Vagina (tissue), 2 donors: ENCODE data around the gene SERPINA5. TPM values are rescaled to one million over a fixed set of nuclear protein-coding genes. Genes with fewer than 3 reads are reported as not detected.

ENCODE experiments used
- DNase-seq, 2 donors: peaks; one replicate each; pipeline ENCODE4 v3.0.0-alpha.2; 2017; ENCODE audit errors: extremely low spot score in 2 of 2
- H3K27ac ChIP-seq: fragments of 200-600 bp; sonication (generic); one replicate; pipeline ENCODE4 v1.5.1; 2019
- H3K27me3 ChIP-seq: fragments of 200-600 bp; sonication (generic); one replicate; pipeline ENCODE4 v1.5.1; 2019
- H3K36me3 ChIP-seq, 2 donors: fragments of 200-600 bp; sonication (generic); one replicate each; pipeline ENCODE4 v1.5.1; 2017 to 2019
- H3K4me1 ChIP-seq: fragments of 200-600 bp; sonication (generic); one replicate; pipeline ENCODE4 v1.5.1; 2019
- H3K4me3 ChIP-seq, 2 donors: fragments of 200-600 bp; sonication (generic); 1 replicate in 1 of 2; 2 replicates in 1 of 2; pipeline ENCODE4 v1.5.1; 2016 to 2019
- H3K9me3 ChIP-seq: fragments of 200-600 bp; sonication (generic); one replicate; pipeline ENCODE4 v1.5.1; 2019
- POLR2A ChIP-seq, 2 donors: fragments of 450-650 bp; IDR thresholded peaks; one replicate each; pipeline ENCODE4 v1.6.1; 2017; ENCODE audit warnings: antibody characterized with exemption in 2 of 2, mild to moderate bottlenecking in 2 of 2, moderate library complexity in 2 of 2
- POLR2AphosphoS5 ChIP-seq, 2 donors: sonication (generic); formaldehyde crosslinking; IDR thresholded peaks; one replicate each; pipeline ENCODE4 v1.9.0; 2017; ENCODE audit warnings: antibody characterized with exemption in 2 of 2, mild to moderate bottlenecking in 2 of 2, low read depth in 1 of 2; ENCODE audit not compliant: insufficient read depth in 1 of 2
- intact Hi-C: fragments of 100-400 bp; cut with DNase I; formaldehyde crosslinking; loops from one replicate; pipeline ENCODE4 v1.15.1; 2023
- total RNA-seq: library from RNA; depleted of rRNA; stranded (reverse); fragments of >200 nt; gene quantifications from one replicate; pipeline ENCODE4 v1.2.3, GENCODE V29; 2016
- TF ChIP-seq, protein P1 (sequence below), 3 experiments: fragments of 450-650 bp in 2 of 3; fragments of 200-600 bp in 1 of 3; sonication (generic) in 1 of 3; IDR thresholded peaks; one replicate each; pipeline ENCODE4 v1.5.1; 2017 to 2019; ENCODE audit warnings: antibody characterized with exemption in 3 of 3, mild to moderate bottlenecking in 2 of 3, moderate library complexity in 2 of 3

The SERPINA5 gene
- total RNA-seq, 1 donor from 2014 or later: 3.7 TPM

DNA sequence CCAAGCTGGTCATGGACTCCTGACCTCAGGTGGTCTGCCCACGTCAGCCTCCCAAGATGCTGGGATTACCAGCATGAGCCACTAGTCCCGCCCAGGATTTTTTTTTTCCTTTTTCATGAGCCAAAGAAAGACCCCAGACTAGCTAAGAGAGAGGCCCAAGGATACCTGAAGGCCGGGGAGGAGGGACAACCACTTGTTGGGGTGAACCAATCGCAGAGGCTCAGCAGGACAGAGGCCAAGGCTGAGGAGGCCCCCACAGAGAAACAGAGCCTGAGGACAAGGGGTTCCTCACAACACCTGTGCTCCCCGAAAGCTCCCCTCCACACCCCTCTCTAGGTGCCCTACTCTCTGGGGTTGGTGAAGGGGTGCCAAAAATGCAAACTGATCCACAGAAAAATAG lies 30.0 kb downstream of the SERPINA5 start:
- H3K36me3 ChIP-seq: no peaks in the 10 kb centered on the region
- no peaks in the 10 kb centered on the region for H3K9me3 ChIP-seq
- intact Hi-C loops: no loop called here
- H3K27me3 ChIP-seq: no peaks in the 10 kb centered on the region
- H3K4me1 ChIP-seq: peaks cover 29% of the 10 kb centered on the region
- no peak for DNase-seq
- TF ChIP-seq, protein P1, sequence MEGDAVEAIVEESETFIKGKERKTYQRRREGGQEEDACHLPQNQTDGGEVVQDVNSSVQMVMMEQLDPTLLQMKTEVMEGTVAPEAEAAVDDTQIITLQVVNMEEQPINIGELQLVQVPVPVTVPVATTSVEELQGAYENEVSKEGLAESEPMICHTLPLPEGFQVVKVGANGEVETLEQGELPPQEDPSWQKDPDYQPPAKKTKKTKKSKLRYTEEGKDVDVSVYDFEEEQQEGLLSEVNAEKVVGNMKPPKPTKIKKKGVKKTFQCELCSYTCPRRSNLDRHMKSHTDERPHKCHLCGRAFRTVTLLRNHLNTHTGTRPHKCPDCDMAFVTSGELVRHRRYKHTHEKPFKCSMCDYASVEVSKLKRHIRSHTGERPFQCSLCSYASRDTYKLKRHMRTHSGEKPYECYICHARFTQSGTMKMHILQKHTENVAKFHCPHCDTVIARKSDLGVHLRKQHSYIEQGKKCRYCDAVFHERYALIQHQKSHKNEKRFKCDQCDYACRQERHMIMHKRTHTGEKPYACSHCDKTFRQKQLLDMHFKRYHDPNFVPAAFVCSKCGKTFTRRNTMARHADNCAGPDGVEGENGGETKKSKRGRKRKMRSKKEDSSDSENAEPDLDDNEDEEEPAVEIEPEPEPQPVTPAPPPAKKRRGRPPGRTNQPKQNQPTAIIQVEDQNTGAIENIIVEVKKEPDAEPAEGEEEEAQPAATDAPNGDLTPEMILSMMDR (IDR thresholded peaks at IDR 0.05): no peak
- TF ChIP-seq POLR2AphosphoS5 (IDR thresholded peaks at IDR 0.05; ENCODE audit: insufficient read depth in 1 of 2, low read depth in 1 of 2) (no peak), POLR2A (IDR thresholded peaks at IDR 0.05) (no peak)
- H3K27ac ChIP-seq: peak overlapping the region; percentile 42
- H3K4me3 ChIP-seq: no peak overlapping the region

DNA sequence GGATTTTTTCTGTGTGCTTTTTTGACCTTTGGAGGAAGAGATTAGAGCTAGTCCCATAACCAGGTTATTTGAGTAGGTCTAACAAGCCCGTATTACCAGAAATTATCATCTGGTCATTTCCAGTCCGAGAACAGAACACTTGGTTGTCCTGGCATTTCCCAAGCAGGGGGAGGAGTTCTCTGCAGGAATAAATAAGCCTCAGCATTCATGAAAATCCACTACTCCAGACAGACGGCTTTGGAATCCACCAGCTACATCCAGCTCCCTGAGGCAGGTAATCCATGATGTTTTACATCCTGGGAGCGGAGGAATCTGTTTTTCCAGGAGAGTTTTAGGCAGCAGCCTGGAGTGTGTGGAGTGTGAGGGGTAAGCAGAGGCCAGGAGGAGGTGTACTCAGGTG lies 30.9 kb downstream of the SERPINA5 start, which contains the start of gene SERPINA3:
Gene SERPINA3 (plus strand): TSS at position 218 of the 400 bp plus-strand sequence. CDS start 2,051 bp downstream, outside the sequence.
- no peak for DNase-seq
- Histone ChIP-seq H3K4me3 (peak within 1 kb of the TSS; percentile 15 to 16), H3K9me3 (no peaks in the 10 kb centered on the region), H3K27ac (peak within 1 kb of the TSS; percentile 74), H3K27me3 (no peaks in the 10 kb centered on the region), H3K36me3 (no peaks in the 10 kb centered on the region), H3K4me1 (peaks cover 29% of the 10 kb centered on the region)
- TF ChIP-seq POLR2A (IDR thresholded peaks at IDR 0.05) (no peak), POLR2AphosphoS5 (IDR thresholded peaks at IDR 0.05; ENCODE audit: insufficient read depth in 1 of 2, low read depth in 1 of 2) (peak in 1 of 2 donors; percentile 9)
- intact Hi-C loops: no loop called here

DNA sequence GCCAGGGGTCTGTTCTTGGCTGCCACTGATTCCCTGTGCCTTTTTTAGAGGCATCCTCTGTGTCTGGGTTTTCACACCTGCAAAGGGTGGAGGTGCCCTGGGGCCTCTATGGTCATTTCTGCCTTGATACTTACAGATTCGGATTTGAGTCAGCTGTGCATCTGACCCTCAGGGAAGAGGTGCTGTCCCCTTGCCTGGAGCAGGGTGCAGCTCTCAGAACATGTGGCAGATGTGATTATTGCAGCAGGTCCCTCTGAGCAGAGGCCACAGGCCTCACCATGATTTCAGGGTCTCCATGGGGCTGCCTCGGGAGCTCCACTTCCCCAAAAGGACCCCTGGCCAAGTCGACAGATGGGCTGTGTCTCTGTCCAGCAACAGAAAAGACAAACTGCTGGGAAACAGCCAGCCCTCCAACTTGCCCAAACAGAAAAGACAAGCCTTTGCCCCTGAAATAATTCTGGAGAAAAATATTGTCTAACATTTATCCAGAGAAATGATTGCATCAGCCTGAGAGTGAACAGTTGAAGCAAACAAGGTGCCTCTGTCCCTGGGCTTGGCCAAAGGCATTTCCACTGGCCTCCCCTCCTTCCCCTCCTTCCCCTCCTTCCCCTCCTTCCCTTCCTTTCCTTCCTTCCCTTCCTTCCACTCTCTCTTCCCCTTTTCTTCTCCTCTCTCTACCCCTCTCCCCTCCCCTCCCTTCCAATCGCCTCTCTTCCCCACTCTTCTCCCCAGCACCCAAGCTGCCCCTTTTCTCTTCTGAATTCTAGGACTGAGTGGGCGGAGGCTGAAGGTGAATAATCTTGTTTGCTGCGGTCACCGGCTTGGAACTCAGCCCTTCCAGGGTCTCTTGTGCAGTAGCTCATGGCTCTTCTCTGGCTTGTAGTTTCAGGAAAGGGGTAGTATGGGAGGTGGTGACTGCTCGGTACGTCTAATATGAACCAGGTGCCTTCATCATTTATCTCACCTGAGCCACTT lies 31.6 kb downstream of the SERPINA5 start:
- Histone ChIP-seq H3K9me3 (no peaks in the 10 kb centered on the region), H3K36me3 (no peaks in the 10 kb centered on the region), H3K4me1 (peaks cover 29% of the 10 kb centered on the region), H3K4me3 (peak overlapping the region; percentile 15 to 16), H3K27ac (peak overlapping the region; percentile 74), H3K27me3 (no peaks in the 10 kb centered on the region)
- peak in 1 of 2 donors; percentile 37 for TF ChIP-seq POLR2AphosphoS5 (IDR thresholded peaks at IDR 0.05; ENCODE audit: insufficient read depth in 1 of 2, low read depth in 1 of 2)
- TF ChIP-seq POLR2A (IDR thresholded peaks at IDR 0.05): no peak
- intact Hi-C loops: no loop called here
- DNase-seq: no peak

DNA sequence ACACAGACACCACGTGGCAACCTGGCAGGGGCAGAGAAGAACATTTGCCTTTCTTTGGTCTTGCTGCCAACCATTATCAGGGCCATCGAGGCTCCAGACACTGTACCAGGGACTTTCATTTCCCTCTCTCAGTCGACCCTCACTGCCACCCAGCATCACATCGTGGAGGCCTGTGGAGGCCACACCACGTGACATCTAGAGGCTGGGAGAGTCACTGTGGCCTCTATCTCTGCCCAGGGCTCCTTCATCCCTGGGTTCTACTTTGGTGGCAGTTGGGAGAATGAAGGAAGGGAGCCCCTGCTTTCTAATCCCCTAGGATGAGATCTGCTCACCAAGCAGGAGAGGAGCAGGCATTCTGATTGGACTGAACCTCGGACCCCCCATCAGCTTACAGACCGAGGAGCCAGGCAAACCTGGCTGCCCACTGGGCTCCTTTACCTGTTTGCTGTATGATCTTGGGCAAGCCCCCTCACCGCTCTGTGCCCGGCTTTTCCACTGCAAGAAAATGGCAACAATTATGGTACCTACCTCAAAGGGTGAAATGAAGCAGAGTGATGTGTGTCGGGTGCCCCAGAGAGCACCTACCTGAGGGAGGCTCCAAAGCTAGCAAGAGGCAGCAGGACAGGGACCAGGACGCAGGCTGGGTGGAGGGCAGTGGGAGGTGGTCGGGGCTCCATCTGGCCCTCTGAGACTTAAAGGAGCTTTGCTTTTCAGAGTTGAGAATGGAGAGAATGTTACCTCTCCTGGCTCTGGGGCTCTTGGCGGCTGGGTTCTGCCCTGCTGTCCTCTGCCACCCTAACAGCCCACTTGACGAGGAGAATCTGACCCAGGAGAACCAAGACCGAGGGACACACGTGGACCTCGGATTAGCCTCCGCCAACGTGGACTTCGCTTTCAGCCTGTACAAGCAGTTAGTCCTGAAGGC lies 32.8 kb downstream of the SERPINA5 start:
- TF ChIP-seq POLR2A (IDR thresholded peaks at IDR 0.05): no peak
- TF ChIP-seq, protein P1 (IDR thresholded peaks at IDR 0.05): no peak
- TF ChIP-seq POLR2AphosphoS5 (IDR thresholded peaks at IDR 0.05; ENCODE audit: insufficient read depth in 1 of 2, low read depth in 1 of 2): no peak
- Histone ChIP-seq H3K36me3 (no peaks in the 10 kb centered on the region), H3K27ac (peak overlapping the region; percentile 74), H3K4me1 (peaks cover 29% of the 10 kb centered on the region), H3K4me3 (no peak overlapping the region), H3K9me3 (no peaks in the 10 kb centered on the region), H3K27me3 (no peaks in the 10 kb centered on the region)
- no peak for DNase-seq
- intact Hi-C loops: no loop called here

GRCh38 chr14:94614802-94615201 lies 33.6 kb downstream of the SERPINA5 start:
- H3K9me3 ChIP-seq: no peaks in the 10 kb centered on the region
- H3K27me3 ChIP-seq: no peaks in the 10 kb centered on the region
- H3K4me1 ChIP-seq: peaks cover 29% of the 10 kb centered on the region
- TF ChIP-seq POLR2AphosphoS5 (IDR thresholded peaks at IDR 0.05; ENCODE audit: insufficient read depth in 1 of 2, low read depth in 1 of 2) (no peak), POLR2A (IDR thresholded peaks at IDR 0.05) (no peak)
- H3K36me3 ChIP-seq: no peaks in the 10 kb centered on the region
- intact Hi-C loops: no loop called here
- no peak overlapping the region for H3K27ac ChIP-seq
- no peak for DNase-seq
- no peak overlapping the region for H3K4me3 ChIP-seq

DNA sequence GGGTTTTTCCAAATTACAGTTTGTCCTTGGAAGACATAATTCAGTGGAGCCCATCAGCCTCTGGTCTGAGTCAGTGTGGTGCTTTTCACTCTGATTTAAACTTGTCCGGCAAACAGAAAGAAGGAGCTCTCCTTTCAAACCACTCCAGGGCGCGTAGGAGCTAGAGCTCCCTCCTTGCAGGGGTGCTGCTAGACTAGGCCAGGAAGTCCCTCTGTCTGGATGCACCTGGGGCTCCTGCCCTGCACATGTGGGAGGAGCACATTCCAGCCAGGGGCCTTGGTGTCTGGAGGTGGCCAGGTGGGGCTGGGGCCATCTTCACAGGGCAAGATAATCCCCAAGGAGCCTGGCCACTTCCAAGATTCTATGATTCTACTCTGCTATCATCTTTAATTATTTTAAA lies 34.0 kb downstream of the SERPINA5 start:
- H3K4me3 ChIP-seq: no peak overlapping the region
- intact Hi-C loops: no loop called here
- DNase-seq: no peak
- no peaks in the 10 kb centered on the region for H3K36me3 ChIP-seq
- H3K4me1 ChIP-seq: peaks cover 29% of the 10 kb centered on the region
- no peaks in the 10 kb centered on the region for H3K9me3 ChIP-seq
- no peaks in the 10 kb centered on the region for H3K27me3 ChIP-seq
- TF ChIP-seq, protein P1 (IDR thresholded peaks at IDR 0.05): no peak
- TF ChIP-seq POLR2AphosphoS5 (IDR thresholded peaks at IDR 0.05; ENCODE audit: insufficient read depth in 1 of 2, low read depth in 1 of 2) (no peak), POLR2A (IDR thresholded peaks at IDR 0.05) (no peak)
- no peak overlapping the region for H3K27ac ChIP-seq
